ENCODE measurements around the gene KCTD14. TPM values are rescaled to one million over a fixed set of nuclear protein-coding genes. Genes with fewer than 3 reads are reported as not detected.
A peak's percentile ranks its signal among the peaks of the same experiment; 100 is the strongest.
"Not testable (repeated sequence)": the region's sequence is repeated elsewhere in the genome, so short reads cannot be mapped to it uniquely, and the experiment has no call there.

Gene KCTD14
- polyA plus RNA-seq, 3 donors = 11.4 to 16.0 (median 14.7) TPM

- DNase-seq = no peak
Measured at GRCh38 chr11:78054971-78055370, 31.9 kb upstream of the KCTD14 start.

GRCh38 chr11:78050964-78051831, 28.1 kb upstream of the KCTD14 start:
- DNase-seq = no peak

- no peak for DNase-seq
Measured at GRCh38 chr11:78049348-78049747, 26.3 kb upstream of the KCTD14 start.

GRCh38 chr11:78048561-78048960, 25.5 kb upstream of the KCTD14 start:
- DNase-seq = no peak

- DNase-seq = no peak
Measured at GRCh38 chr11:78046486-78046854, 23.4 kb upstream of the KCTD14 start.

GRCh38 chr11:78045851-78046485, 22.9 kb upstream of the KCTD14 start:
- DNase-seq = peak; percentile 77

- no peak for DNase-seq
Measured at GRCh38 chr11:78044706-78045105, 21.6 kb upstream of the KCTD14 start.

GRCh38 chr11:78041843-78042440, 18.9 kb upstream of the KCTD14 start:
- DNase-seq = no peak

GRCh38 chr11:78041380-78041719, 18.3 kb upstream of the KCTD14 start:
- DNase-seq = not testable (repeated sequence)

- no peak for DNase-seq
Measured at GRCh38 chr11:78040691-78041379, 17.8 kb upstream of the KCTD14 start.

- DNase-seq = peak; percentile 57
Measured at GRCh38 chr11:78039919-78040671, 17.0 kb upstream of the KCTD14 start.

- DNase-seq = no peak
Measured at GRCh38 chr11:78039391-78039918, 16.4 kb upstream of the KCTD14 start.

- DNase-seq = no peak
Measured at GRCh38 chr11:78038697-78039313, 15.7 kb upstream of the KCTD14 start.

GRCh38 chr11:78037825-78038620, 14.9 kb upstream of the KCTD14 start:
- no peak for DNase-seq

- DNase-seq = no peak
Measured at GRCh38 chr11:78037056-78037455, 14.0 kb upstream of the KCTD14 start.

GRCh38 chr11:78036313-78036712, 13.2 kb upstream of the KCTD14 start:
- DNase-seq = no peak

GRCh38 chr11:78034623-78035022, 11.5 kb upstream of the KCTD14 start:
- no peak for DNase-seq

GRCh38 chr11:78033040-78033439, 10.0 kb upstream of the KCTD14 start:
- no peak for DNase-seq

- DNase-seq = no peak
Measured at GRCh38 chr11:78032090-78032489, 9.0 kb upstream of the KCTD14 start.

GRCh38 chr11:78031629-78032028, 8.6 kb upstream of the KCTD14 start:
- no peak for DNase-seq
